ENCODE results near the gene PTPRK. TPM values are rescaled to one million over a fixed set of nuclear protein-coding genes. Genes with fewer than 3 reads are reported as not detected.

Gene PTPRK
- total and polyA plus RNA-seq, 2 experiments from 2014 or later, result 26.9 to 56.4 TPM

GRCh38 chr6:128335963-128336362 lies 184.4 kb downstream of the PTPRK start:
- peaks cover 5% of the 10 kb centered on the region; the same call in 1 of the 2 replicates for H3K4me1 ChIP-seq (ENCODE audit: insufficient read depth)
- H3K4me3 ChIP-seq, result no peak overlapping the region
- H3K36me3 ChIP-seq (ENCODE audit: insufficient read depth), result no peaks in the 10 kb centered on the region
- Mint-ChIP-seq H3K27ac (no peak overlapping the region), H3K9me3 (no peaks in the 10 kb centered on the region), H3K36me3 (ENCODE audit: low read depth) (no peaks in the 10 kb centered on the region), H3K4me3 (no peak overlapping the region), H3K27me3 (ENCODE audit: insufficient read depth, low read depth, poor library complexity) (no peaks in the 10 kb centered on the region), H3K4me1 (peaks cover 41% of the 10 kb centered on the region)
- ATAC-seq, result no peak
- no peak for TF ChIP-seq EZH2phosphoT487 (IDR thresholded peaks at IDR 0.05; ENCODE audit: unreplicated experiment)
- no peak for TF ChIP-seq CTCF (conservative IDR thresholded peaks at IDR 0.05; ENCODE audit: low read depth in 2 of 2)
- no peak for TF ChIP-seq JUNB (IDR thresholded peaks at IDR 0.05; ENCODE audit: unreplicated experiment)
- no peak for TF ChIP-seq NANOG (IDR thresholded peaks at IDR 0.05; ENCODE audit: borderline replicate concordance)
- no peak for TF ChIP-seq ZNF331 (CRISPR knock-in tag; IDR thresholded peaks at IDR 0.05; ENCODE audit: low read depth)
- no peak for TF ChIP-seq CREB1 (CRISPR knock-in tag; IDR thresholded peaks at IDR 0.05; ENCODE audit: low read depth)
- no peak for TF ChIP-seq EZH2 (IDR thresholded peaks at IDR 0.05; ENCODE audit: low read depth, unreplicated experiment)
- no peak for TF ChIP-seq ETS1 (IDR thresholded peaks at IDR 0.05)
- TF ChIP-seq POLR2AphosphoS5 (IDR thresholded peaks at IDR 0.05; ENCODE audit: low read depth), result no peak
- TF ChIP-seq ZNF462 (CRISPR knock-in tag; IDR thresholded peaks at IDR 0.05), result no peak
- TF ChIP-seq REST (IDR thresholded peaks at IDR 0.05; ENCODE audit: unreplicated experiment), result no peak
- TF ChIP-seq STAT1 (IDR thresholded peaks at IDR 0.05; ENCODE audit: unreplicated experiment), result no peak
- TF ChIP-seq ZNF114 (CRISPR knock-in tag; IDR thresholded peaks at IDR 0.05), result no peak
- H3K9me2 ChIP-seq (ENCODE audit: insufficient read depth), result no peaks in the 10 kb centered on the region
- no peaks in the 10 kb centered on the region for H4K20me1 ChIP-seq (replicated peaks; ENCODE audit: insufficient read depth)
- H3K79me2 ChIP-seq (replicated peaks; ENCODE audit: insufficient read depth), result peaks cover 31% of the 10 kb centered on the region
- H3F3A ChIP-seq (replicated peaks; ENCODE audit: low read depth), result no peaks in the 10 kb centered on the region
- H3K27ac ChIP-seq (ENCODE audit: low read depth), result no peak overlapping the region
- DNase-seq (ENCODE audit: low spot score), result no peak
- no peak overlapping the region for H2AFZ ChIP-seq
- no peak overlapping the region for H3K4me2 ChIP-seq
- H3K27me3 ChIP-seq (ENCODE audit: insufficient read depth), result no peaks in the 10 kb centered on the region
